GM12801 (cell line): ENCODE results near the gene CEACAM21.

ENCODE experiments used
- CTCF ChIP-seq: IDR thresholded peaks from one replicate; pipeline ENCODE4 v1.5.1; 2011; ENCODE audit warnings: control low read depth; ENCODE audit not compliant: insufficient read length; ENCODE audit errors: extremely low read depth

CEACAM21 gene

GRCh38 chr19:41575998-41576397 is at the start of gene CEACAM21:
Gene CEACAM21, plus strand, starts transcription at chr19:41576166. Its CDS starts 109 bp downstream, at chr19:41576275.
- no peak for TF ChIP-seq CTCF

GRCh38 chr19:41527089-41527488 is 48.9 kb upstream of the CEACAM21 start:
- TF ChIP-seq CTCF = no peak

- no peak for TF ChIP-seq CTCF
Observed at GRCh38 chr19:41528106-41528505, 47.9 kb upstream of the CEACAM21 start.

GRCh38 chr19:41529484-41530183 is 46.3 kb upstream of the CEACAM21 start:
- TF ChIP-seq CTCF = no peak

GRCh38 chr19:41530184-41530534 is 45.8 kb upstream of the CEACAM21 start:
- no peak for TF ChIP-seq CTCF

GRCh38 chr19:41530761-41531301 is 45.1 kb upstream of the CEACAM21 start:
- TF ChIP-seq CTCF = no peak

GRCh38 chr19:41531438-41532311 is 44.3 kb upstream of the CEACAM21 start:
- TF ChIP-seq CTCF = no peak
